ENCODE data around the gene PSME2.

PSME2 gene

GRCh38 chr14:24151404-24152080 lies 5.1 kb upstream of the PSME2 start:
- DNase-seq (ENCODE audit: low spot score): no peak

- DNase-seq (ENCODE audit: low spot score): no peak
These were observed 4.6 kb upstream of the PSME2 start for GRCh38 chr14:24150993-24151392.

GRCh38 chr14:24150567-24150966 lies 4.2 kb upstream of the PSME2 start:
- no peak for DNase-seq (ENCODE audit: low spot score)

DNA sequence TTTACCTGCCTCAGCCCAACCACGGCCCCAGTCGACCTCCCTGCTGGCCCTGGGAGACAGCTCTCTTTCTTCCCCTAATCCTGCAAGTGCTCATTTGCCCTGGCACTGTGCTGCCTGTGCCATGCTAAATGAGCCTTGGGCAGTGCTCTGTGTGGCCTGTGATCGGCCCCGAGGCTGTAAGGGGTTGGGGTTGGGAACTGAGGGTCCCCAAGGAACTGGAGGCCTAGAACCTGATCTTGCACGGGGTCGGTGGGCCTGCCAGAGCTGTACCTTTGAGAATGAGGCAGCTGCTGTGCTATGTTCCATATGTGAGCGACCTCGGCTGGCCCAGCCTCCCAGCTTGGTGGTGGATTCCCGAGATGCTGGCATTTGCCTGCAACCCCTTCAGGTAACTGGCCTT lies 3.7 kb upstream of the PSME2 start:
- DNase-seq (ENCODE audit: low spot score): no peak

DNA sequence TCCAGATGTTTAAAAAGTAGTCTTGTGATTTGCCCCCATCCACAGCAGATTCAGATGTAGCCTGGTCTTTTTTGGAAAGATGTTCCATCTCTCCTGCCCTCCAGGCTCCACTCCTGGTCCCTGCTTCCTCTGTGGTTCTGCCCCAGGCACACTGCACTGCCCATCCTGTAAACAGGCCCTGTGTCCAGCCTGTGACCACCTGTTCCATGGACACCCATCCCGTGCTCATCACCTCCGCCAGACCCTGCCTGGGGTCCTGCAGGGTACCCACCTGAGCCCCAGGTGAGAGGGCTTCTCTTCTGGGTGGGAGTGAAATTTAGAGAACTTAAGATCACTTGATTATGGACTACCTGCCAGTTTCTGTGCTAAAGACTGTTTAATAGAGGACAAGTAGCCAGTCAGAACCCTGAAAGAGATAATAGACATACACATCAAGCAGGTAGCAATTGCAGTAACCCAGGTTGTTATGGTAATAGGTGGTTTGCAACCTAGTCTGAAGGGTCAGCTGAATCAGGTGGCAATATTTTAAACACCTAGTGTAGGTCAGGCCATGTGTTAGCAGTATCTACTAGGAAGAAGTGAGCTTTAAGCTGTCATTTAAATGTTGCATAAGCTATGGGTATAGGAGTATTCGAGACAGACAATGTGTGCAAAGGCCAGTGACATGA lies 3.0 kb upstream of the PSME2 start:
- DNase-seq (ENCODE audit: low spot score): no peak

- no peak for DNase-seq (ENCODE audit: low spot score)
These were observed 1.5 kb upstream of the PSME2 start for GRCh38 chr14:24147761-24148428.

- peak; percentile 99 for DNase-seq (ENCODE audit: low spot score)
These were observed 759 bp upstream of the PSME2 start, which contains the start of gene RNF31 for GRCh38 chr14:24146978-24147760. Gene RNF31 (plus strand): TSS chr14:24147498. CDS start chr14:24147699, 201 bp downstream.

DNA sequence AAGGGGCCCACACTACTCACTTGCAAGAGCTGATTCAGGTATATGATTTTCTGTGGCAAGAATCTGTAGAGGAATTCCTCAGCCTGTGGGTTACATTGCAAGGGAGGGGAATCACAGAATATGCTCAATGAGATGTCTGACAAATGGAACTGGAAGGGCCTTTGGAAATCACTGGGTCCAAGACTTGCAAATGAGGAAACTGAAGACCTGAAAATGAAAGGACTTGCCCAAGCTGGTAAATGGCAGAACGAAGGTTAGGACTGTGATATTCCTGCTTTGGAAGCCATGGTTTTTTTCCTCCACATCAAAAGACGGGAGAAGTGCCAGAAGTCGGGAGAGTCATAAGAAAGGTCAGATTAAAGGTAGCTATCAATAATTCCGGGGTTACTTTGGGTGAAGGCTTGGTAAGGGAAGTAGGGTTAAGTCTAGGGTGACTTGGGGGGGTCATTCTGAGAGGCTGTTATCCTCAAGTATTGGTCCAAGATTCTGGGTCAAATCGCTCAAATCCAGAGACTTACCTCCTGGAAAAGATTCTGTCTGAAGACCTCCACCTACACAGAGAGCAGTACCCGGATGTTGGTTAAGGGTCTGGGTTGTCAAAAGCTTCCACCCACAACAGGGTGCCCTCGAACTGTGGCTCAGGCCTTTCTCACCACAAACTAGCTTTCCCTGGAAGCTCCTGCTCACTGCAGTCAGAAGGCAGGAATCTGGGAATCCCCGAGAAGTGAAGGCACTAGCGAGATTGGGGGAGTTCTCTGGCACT lies 539 bp downstream of the PSME2 start:
- DNase-seq (ENCODE audit: low spot score): no peak

DNA sequence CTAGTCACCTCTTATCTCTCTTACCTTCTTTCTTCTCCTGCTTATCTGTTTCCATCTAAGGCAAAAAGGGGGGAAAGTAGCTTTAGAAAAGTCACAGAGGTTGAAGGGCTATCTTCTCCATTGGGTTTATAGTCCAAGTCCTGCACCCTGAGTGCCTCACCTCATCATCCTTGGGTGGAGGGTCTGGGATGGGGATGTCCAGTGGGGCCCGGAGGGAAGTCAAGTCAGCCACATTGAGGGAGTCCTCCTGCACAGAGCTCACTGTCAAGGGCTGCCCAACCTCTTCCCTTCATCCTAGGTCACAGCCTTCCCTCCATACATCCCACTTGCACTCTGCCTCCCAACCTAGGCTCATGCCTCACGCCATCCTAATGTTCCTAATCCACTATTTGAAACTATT lies 1.2 kb downstream of the PSME2 start:
- DNase-seq (ENCODE audit: low spot score): no peak

DNA sequence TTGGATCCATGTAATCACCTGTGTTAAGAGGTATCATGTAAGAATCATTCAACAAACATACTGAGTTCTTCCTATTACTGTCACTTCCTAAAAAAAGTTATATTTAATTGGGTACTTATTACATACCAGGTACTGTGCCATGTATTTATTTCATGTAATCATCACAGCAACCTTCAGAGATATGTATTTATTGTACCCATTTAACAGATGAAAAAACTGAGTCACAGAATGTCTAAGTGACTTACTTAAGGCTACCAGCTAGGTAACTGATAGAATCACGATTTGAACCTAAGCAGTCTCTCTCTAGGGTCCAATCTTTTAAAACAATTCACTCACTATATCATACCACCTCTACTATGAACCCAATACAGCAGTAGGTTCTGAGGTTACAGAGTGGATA lies 2.0 kb downstream of the PSME2 start:
- no peak for DNase-seq (ENCODE audit: low spot score)

DNA sequence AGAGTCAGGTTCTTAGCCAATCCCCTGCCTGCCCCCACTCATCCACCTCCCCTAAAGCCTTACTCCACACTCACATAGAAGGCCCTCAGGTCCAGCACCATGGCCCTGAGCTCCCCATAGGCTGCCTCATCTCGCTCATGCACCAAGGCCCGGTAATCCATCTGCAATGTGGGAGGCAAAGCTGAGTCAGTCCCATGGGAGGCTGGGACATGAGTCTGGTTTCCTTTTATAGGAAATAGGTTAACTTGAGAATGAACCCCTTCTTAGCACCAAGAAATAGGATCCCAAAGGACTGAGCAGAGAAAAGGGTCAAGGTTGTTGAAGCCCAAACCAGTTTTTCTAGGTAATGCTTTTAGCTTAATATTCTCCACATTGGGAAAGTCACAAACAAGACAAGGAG lies 2.9 kb downstream of the PSME2 start:
- no peak for DNase-seq (ENCODE audit: low spot score)

DNA sequence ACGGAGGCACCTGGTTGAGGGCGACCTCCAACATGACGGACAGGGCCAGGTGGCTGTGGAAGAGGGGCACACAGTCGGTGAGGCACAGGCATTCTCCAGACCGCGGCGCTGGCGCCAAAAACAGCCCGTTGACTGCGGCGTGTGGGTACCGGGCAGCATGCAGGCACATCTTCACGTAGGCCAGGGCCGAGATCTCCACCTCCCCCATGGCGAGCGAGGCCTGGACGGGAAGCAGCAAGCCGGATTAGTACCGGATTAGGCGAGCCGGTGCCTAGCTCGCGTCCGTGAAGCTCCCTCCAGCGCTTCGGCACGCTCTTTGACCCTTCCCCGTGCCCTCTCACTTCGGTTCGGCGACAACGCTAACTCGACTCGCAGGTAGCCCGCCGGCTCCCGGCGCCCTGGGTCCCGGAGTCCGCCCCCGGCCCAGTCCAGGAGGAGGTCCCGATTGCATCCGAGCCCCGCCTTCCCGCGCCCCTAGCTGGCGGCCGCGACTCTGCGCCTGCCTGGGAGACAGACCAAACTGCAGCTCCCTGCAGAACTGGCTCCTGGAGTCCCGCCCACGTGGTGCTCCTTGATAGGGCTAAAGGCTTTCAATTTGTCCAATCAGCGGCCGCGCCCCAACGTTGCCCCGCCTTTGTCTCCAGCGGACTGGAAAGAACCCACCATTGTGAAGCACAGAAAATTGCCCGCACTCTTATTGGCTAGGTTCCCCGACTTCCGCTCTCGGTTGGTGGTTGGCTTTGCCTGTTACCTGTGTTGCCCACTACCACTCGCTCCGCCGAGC lies 5.1 kb downstream of the PSME2 start, which contains the start of gene EMC9:
TSS of gene EMC9 (minus strand) at position 495 of the 784 bp plus-strand sequence. CDS start at position 208, 287 bp downstream.
- DNase-seq (ENCODE audit: low spot score): peak; percentile 100

GRCh38 chr14:24139272-24139934 lies 7.0 kb downstream of the PSME2 start:
- no peak for DNase-seq (ENCODE audit: low spot score)

DNA sequence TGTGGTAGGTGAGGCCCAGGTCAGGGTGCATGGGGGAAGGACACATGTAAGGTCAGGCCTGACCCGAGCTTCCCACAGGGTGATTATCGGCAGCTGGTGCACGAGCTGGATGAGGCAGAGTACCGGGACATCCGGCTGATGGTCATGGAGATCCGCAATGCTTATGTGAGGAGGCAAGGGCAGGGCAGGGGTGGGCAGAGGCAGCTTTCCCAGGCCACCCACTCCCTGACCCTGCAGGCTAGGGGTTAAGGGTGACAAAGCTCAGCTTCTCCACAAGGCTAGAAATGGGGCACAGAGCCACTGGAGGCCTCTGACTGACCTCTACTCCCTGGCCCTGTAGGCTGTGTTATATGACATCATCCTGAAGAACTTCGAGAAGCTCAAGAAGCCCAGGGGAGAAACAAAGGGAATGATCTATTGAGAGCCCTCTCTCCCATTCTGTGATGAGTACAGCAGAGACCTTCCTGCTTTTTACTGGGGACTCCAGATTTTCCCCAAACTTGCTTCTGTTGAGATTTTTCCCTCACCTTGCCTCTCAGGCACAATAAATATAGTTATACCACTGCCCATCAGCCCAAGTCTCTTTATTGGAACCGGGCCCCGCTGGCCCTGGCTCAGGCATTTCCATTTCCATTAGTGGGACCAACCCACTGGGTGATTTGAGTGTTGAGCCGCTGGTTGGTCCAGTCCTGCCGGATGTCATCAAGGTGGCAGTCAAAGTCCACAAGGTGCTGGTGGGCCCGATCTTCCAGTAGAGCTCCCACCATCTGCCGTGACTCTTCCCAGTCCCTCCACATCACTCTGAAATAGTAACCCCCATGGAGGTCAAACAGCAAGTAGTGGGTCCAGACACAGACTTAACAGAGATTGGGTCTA lies 7.8 kb downstream of the PSME2 start:
- DNase-seq (ENCODE audit: low spot score): no peak

- DNase-seq (ENCODE audit: low spot score): no peak
These were observed 8.6 kb downstream of the PSME2 start for GRCh38 chr14:24137529-24138395.

- DNase-seq (ENCODE audit: low spot score): no peak
These were observed 9.5 kb downstream of the PSME2 start for GRCh38 chr14:24136684-24137528.

Measured in activated CD4-positive, alpha-beta T cell treated with anti-CD3 and anti-CD28 coated beads, Interleukin-2, Interleukin-4, amounts not matched to agents 100 ng/mL and 50 ng/mL, durations not matched to agents 16 hours and 8 hours (primary cell).